GM12801 (cell line): Measurements from ENCODE around the gene TXNDC2.

Experiments
- CTCF ChIP-seq: IDR thresholded peaks from one replicate; pipeline ENCODE4 v1.5.1; 2011; ENCODE audit warnings: control low read depth; ENCODE audit not compliant: insufficient read length; ENCODE audit errors: extremely low read depth

TXNDC2 gene

GRCh38 chr18:9890196-9890595 is 4.4 kb downstream of the TXNDC2 start:
- no peak for TF ChIP-seq CTCF

GRCh38 chr18:9890957-9891356 is 5.2 kb downstream of the TXNDC2 start:
- TF ChIP-seq CTCF, result no peak

- no peak for TF ChIP-seq CTCF
Observed at GRCh38 chr18:9894454-9895068, 8.8 kb downstream of the TXNDC2 start.

GRCh38 chr18:9897129-9897528 is 11.4 kb downstream of the TXNDC2 start:
- TF ChIP-seq CTCF, result no peak

- no peak for TF ChIP-seq CTCF
Observed at GRCh38 chr18:9898792-9899549, 13.2 kb downstream of the TXNDC2 start.

- no peak for TF ChIP-seq CTCF
Observed at GRCh38 chr18:9900699-9901098, 14.9 kb downstream of the TXNDC2 start.

- no peak for TF ChIP-seq CTCF
Observed at GRCh38 chr18:9901377-9901776, 15.6 kb downstream of the TXNDC2 start.
